ENCODE measurements around the gene MICU1.

DNA sequence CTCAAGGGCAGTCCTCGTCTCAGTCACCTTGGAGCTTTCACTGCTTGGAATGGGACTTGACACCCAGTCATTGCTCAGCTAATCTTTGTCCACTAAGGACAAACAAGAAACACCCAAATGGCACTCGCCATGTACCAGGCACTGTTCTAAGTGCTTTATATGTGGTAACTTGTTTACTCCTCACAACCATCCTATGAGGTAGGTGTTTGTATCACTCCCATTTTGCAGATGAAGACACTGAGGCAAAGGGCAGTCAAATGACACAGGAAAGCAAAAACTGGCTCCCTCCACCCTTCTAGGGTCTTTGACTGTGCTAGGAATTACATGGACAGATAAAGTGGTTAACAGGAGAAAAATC lies 295.8 kb downstream of the MICU1 start:
- TF ChIP-seq, protein P1, sequence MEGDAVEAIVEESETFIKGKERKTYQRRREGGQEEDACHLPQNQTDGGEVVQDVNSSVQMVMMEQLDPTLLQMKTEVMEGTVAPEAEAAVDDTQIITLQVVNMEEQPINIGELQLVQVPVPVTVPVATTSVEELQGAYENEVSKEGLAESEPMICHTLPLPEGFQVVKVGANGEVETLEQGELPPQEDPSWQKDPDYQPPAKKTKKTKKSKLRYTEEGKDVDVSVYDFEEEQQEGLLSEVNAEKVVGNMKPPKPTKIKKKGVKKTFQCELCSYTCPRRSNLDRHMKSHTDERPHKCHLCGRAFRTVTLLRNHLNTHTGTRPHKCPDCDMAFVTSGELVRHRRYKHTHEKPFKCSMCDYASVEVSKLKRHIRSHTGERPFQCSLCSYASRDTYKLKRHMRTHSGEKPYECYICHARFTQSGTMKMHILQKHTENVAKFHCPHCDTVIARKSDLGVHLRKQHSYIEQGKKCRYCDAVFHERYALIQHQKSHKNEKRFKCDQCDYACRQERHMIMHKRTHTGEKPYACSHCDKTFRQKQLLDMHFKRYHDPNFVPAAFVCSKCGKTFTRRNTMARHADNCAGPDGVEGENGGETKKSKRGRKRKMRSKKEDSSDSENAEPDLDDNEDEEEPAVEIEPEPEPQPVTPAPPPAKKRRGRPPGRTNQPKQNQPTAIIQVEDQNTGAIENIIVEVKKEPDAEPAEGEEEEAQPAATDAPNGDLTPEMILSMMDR (IDR thresholded peaks at IDR 0.05) = no peak
- TF ChIP-seq POLR2AphosphoS5 (IDR thresholded peaks at IDR 0.05) (no peak), POLR2A (IDR thresholded peaks at IDR 0.05) (no peak)
